ENCODE measurements around the gene P2RX6.

DNA sequence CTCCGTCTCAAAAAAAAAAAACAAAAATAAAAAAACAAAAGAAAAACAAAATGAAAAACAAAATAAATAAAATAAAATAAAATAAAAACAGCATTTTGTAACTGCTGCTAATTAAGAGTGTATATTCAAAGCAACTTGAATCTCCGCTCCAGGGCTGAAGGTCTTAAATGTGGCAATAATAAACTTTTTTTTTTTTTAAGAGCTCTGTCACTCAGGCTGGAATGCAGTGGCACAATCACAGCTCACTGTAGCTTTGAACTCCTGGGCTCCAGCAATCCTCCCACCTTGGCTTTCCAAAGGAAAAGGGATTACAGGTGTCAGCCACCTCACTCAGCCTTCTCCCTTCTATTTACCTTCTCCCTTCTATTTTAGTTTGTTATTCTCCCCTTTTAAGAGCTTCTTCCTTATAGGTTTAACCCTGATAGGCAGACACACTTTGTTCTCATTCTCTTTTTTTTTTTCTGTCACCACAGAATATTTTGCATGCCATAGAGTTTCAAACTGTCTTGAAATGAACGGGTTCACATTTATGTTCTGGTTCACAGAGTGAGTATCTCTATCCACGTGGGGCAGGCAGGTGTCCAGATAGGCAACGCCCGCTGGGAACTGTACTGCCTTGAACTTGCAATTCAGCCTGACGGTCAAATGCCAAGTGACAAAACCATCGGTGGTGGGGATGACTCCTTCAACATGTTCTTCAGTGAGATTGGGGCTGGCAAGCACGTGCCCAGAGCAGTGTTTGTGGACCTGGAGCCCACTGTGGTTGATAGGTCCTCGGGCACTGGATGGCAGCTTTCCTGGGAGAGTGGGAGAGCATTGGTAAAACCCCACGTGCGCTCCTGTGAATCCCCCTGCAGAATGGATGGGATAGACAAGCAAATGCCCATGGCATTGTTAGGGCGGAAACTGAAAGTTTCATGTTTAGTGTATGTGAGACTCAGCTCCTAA lies 50.2 kb downstream of the P2RX6 start:
- no peak for TF ChIP-seq POLR2A (IDR thresholded peaks at IDR 0.05)
- TF ChIP-seq, protein P1, sequence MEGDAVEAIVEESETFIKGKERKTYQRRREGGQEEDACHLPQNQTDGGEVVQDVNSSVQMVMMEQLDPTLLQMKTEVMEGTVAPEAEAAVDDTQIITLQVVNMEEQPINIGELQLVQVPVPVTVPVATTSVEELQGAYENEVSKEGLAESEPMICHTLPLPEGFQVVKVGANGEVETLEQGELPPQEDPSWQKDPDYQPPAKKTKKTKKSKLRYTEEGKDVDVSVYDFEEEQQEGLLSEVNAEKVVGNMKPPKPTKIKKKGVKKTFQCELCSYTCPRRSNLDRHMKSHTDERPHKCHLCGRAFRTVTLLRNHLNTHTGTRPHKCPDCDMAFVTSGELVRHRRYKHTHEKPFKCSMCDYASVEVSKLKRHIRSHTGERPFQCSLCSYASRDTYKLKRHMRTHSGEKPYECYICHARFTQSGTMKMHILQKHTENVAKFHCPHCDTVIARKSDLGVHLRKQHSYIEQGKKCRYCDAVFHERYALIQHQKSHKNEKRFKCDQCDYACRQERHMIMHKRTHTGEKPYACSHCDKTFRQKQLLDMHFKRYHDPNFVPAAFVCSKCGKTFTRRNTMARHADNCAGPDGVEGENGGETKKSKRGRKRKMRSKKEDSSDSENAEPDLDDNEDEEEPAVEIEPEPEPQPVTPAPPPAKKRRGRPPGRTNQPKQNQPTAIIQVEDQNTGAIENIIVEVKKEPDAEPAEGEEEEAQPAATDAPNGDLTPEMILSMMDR (IDR thresholded peaks at IDR 0.05) = no peak

Measured in right lobe of liver (tissue), 4 donors.